Caco-2 (cell line): ENCODE measurements around the gene TMEM250. TPM values are rescaled to one million over a fixed set of nuclear protein-coding genes. Genes with fewer than 3 reads are reported as not detected.

Source experiments
- BruUV-seq: library from RNA; stranded (reverse); fragments of 400-500 nt; replicated peaks from 2 replicates; lab custom pipeline; 2021; lab: Mats Ljungman, UMichigan
- CTCF ChIA-PET: fragments of 300-600 bp; sonication (Branson Sonifier 250); formaldehyde crosslinking; loops from one replicate; lab custom pipeline; 2022; ENCODE audit warnings: antibody characterized with exemption; lab: Charles Lee
- POLR2A ChIA-PET: fragments of 300-600 bp; sonication (Branson Sonifier 250); formaldehyde crosslinking; loops from one replicate; lab custom pipeline; 2022; ENCODE audit warnings: antibody characterized with exemption; lab: Charles Lee
- DNase-seq, 2 experiments: peaks; one replicate each; pipeline versions ENCODE4 v3.0.0 to v3.0.0-alpha.2; 2020 to 2022
- H3K27me3 ChIP-seq: replicated peaks from 2 replicates; pipeline ENCODE4 v1.6.0; 2011; ENCODE audit warnings: low read length; ENCODE audit not compliant: control insufficient read depth, insufficient read depth
- H3K36me3 ChIP-seq: 2 replicates; pipeline ENCODE4 v1.5.1; 2011; ENCODE audit warnings: low read length; ENCODE audit not compliant: control insufficient read depth, insufficient read depth
- H3K4me1 ChIP-seq: fragments of 250-450 bp; sonication (Bioruptor Pico); 2 replicates; pipeline ENCODE4 v1.5.1; 2020; ENCODE audit warnings: mild to moderate bottlenecking
- H3K4me3 ChIP-seq: 2 replicates; pipeline ENCODE4 v1.5.1; 2011; ENCODE audit warnings: low read depth, mild to moderate bottlenecking, control low read depth, low read length
- H3K9me3 ChIP-seq: fragments of 250-450 bp; sonication (Bioruptor Pico); 2 replicates; pipeline ENCODE4 v1.5.1; 2020; ENCODE audit warnings: mild to moderate bottlenecking, moderate library complexity
- H3K27ac Mint-ChIP-seq: one replicate; pipeline ENCODE4 v1.8.0; 2022; ENCODE audit warnings: mixed read lengths; ENCODE audit not compliant: unreplicated experiment
- H3K27me3 Mint-ChIP-seq: one replicate; pipeline ENCODE4 v1.8.0; 2022; ENCODE audit warnings: mixed read lengths; ENCODE audit not compliant: insufficient read depth, unreplicated experiment
- H3K36me3 Mint-ChIP-seq: one replicate; pipeline ENCODE4 v1.8.0; 2022; ENCODE audit warnings: mild to moderate bottlenecking, mixed read lengths; ENCODE audit not compliant: insufficient read depth, unreplicated experiment
- H3K4me1 Mint-ChIP-seq: one replicate; pipeline ENCODE4 v1.8.0; 2022; ENCODE audit warnings: low read depth, mixed read lengths; ENCODE audit not compliant: unreplicated experiment
- H3K4me3 Mint-ChIP-seq: one replicate; pipeline ENCODE4 v1.8.0; 2022; ENCODE audit warnings: mild to moderate bottlenecking, moderate library complexity, mixed read lengths; ENCODE audit not compliant: unreplicated experiment
- H3K9me3 Mint-ChIP-seq: one replicate; pipeline ENCODE4 v1.8.0; 2022; ENCODE audit warnings: mixed read lengths; ENCODE audit not compliant: unreplicated experiment
- CTCF ChIP-seq, 2 experiments: fragments of 200-600 bp in 1 of 2; IDR thresholded peaks; 1 replicate in 1 of 2; 2 replicates in 1 of 2; pipeline versions ENCODE4 v1.5.1 to v1.8.0; 2011 to 2022; ENCODE audit warnings: antibody characterized with exemption in 1 of 2, control low read depth in 1 of 2, inconsistent platforms in 1 of 2, low read depth in 1 of 2, low read length in 1 of 2, mild to moderate bottlenecking in 1 of 2, moderate library complexity in 1 of 2; ENCODE audit not compliant: insufficient read depth in 1 of 2, severe bottlenecking in 1 of 2, unreplicated experiment in 1 of 2
- intact Hi-C: fragments of 100-400 bp; cut with micrococcal nuclease; formaldehyde crosslinking; loops from one replicate; pipeline ENCODE4 v1.10.0; 2022; ENCODE audit not compliant: unreplicated experiment
- total RNA-seq: library from RNA; stranded (reverse); gene quantifications from 2 replicates; pipeline ENCODE4 v1.2.3, GENCODE V29; 2022

The TMEM250 gene
- total RNA-seq, 1 experiment from 2014 or later: 38.2 TPM

- no peaks in the 10 kb centered on the region for H3K27me3 ChIP-seq
- POLR2A ChIA-PET: no interaction called here
Observed at GRCh38 chr9:136157477-136158265, 39.0 kb upstream of the TMEM250 start.

GRCh38 chr9:136156209-136157120 is 37.8 kb upstream of the TMEM250 start:
- Mint-ChIP-seq H3K4me1 (no peaks in the 10 kb centered on the region), H3K4me3 (no peak overlapping the region), H3K27me3 (no peaks in the 10 kb centered on the region), H3K36me3 (no peaks in the 10 kb centered on the region), H3K27ac (no peak overlapping the region), H3K9me3 (no peaks in the 10 kb centered on the region)
- intact Hi-C loops: no loop called here
- Histone ChIP-seq H3K4me3 (no peak overlapping the region), H3K27me3 (no peaks in the 10 kb centered on the region), H3K9me3 (no peaks in the 10 kb centered on the region), H3K36me3 (no peaks in the 10 kb centered on the region), H3K4me1 (no peaks in the 10 kb centered on the region)
- ChIA-PET POLR2A (no interaction called here), CTCF (interaction anchor here (1.2 kb wide), 1 partner anchor 19 kb away, joined by 3 read pairs; no protein-coding TSS in a partner anchor)
- TF ChIP-seq CTCF (IDR thresholded peaks at IDR 0.05; ENCODE audit: insufficient read depth in 1 of 2, low read depth in 1 of 2, low read length in 1 of 2, severe bottlenecking in 1 of 2, unreplicated experiment in 1 of 2): no peak
- no TSS peak for BruUV-seq
- DNase-seq: no peak

More at GRCh38 chr9:136157477-136158265, 39.0 kb upstream of the TMEM250 start:
- no peak for DNase-seq
- Histone ChIP-seq H3K36me3 (no peaks in the 10 kb centered on the region), H3K4me1 (no peaks in the 10 kb centered on the region), H3K4me3 (no peak overlapping the region), H3K9me3 (no peaks in the 10 kb centered on the region)
- H3K4me3 Mint-ChIP-seq: no peak overlapping the region
- CTCF ChIA-PET: interaction anchor here (1.2 kb wide), 1 partner anchor 17 kb away, joined by 3 read pairs; no protein-coding TSS in a partner anchor
- peaks cover 1% of the 10 kb centered on the region for H3K9me3 Mint-ChIP-seq
- H3K27ac Mint-ChIP-seq: no peak overlapping the region
- H3K27me3 Mint-ChIP-seq: no peaks in the 10 kb centered on the region
- no peaks in the 10 kb centered on the region for H3K4me1 Mint-ChIP-seq
- no TSS peak for BruUV-seq
- TF ChIP-seq CTCF (IDR thresholded peaks at IDR 0.05; ENCODE audit: insufficient read depth in 1 of 2, low read depth in 1 of 2, low read length in 1 of 2, severe bottlenecking in 1 of 2, unreplicated experiment in 1 of 2): no peak
- intact Hi-C loops: no loop called here
- H3K36me3 Mint-ChIP-seq: no peaks in the 10 kb centered on the region

- Mint-ChIP-seq H3K4me1 (no peaks in the 10 kb centered on the region), H3K4me3 (no peak overlapping the region), H3K27ac (no peak overlapping the region), H3K27me3 (no peaks in the 10 kb centered on the region), H3K36me3 (no peaks in the 10 kb centered on the region), H3K9me3 (no peaks in the 10 kb centered on the region)
- ChIA-PET CTCF (interaction anchor here (0.6 kb wide), 1 partner anchor 104 kb away, joined by 3 read pairs; no protein-coding TSS in a partner anchor), POLR2A (no interaction called here)
- Histone ChIP-seq H3K27me3 (no peaks in the 10 kb centered on the region), H3K4me1 (no peaks in the 10 kb centered on the region), H3K36me3 (no peaks in the 10 kb centered on the region), H3K4me3 (no peak overlapping the region), H3K9me3 (no peaks in the 10 kb centered on the region)
- DNase-seq: no peak
- intact Hi-C loops: no loop called here
- TF ChIP-seq CTCF (IDR thresholded peaks at IDR 0.05; ENCODE audit: insufficient read depth in 1 of 2, low read depth in 1 of 2, low read length in 1 of 2, severe bottlenecking in 1 of 2, unreplicated experiment in 1 of 2): no peak
- BruUV-seq: no TSS peak
Observed at GRCh38 chr9:136155576-136155975, 36.9 kb upstream of the TMEM250 start.
